HepG2 (cell line): Measurements from ENCODE around the gene ANKS4B. TPM values are rescaled to one million over a fixed set of nuclear protein-coding genes. Genes with fewer than 3 reads are reported as not detected.

ENCODE experiments used
- ARNT2 ChIP-seq: sonication (generic); formaldehyde crosslinking; IDR thresholded peaks from 2 replicates; pipeline ENCODE4 v1.8.0; 2022; ENCODE audit warnings: mild to moderate bottlenecking, low read depth, missing genetic modification reagents, moderate library complexity
- ATRX ChIP-seq: sonication (generic); formaldehyde crosslinking; IDR thresholded peaks from 2 replicates; pipeline ENCODE4 v1.4.0; 2020; ENCODE audit warnings: missing genetic modification reagents, borderline replicate concordance
- EHMT2 ChIP-seq: fragments of 200-600 bp; sonication (generic); IDR thresholded peaks from 2 replicates; pipeline ENCODE4 v1.7.0; 2017; ENCODE audit warnings: antibody characterized with exemption, low read depth, low read length, borderline replicate concordance
- ELF4 ChIP-seq: sonication (generic); formaldehyde crosslinking; IDR thresholded peaks from 2 replicates; pipeline ENCODE4 v1.5.0; 2020; ENCODE audit warnings: missing genetic modification reagents, mild to moderate bottlenecking, moderate library complexity, borderline replicate concordance
- GABPB1 ChIP-seq: IDR thresholded peaks from 2 replicates; pipeline ENCODE4 v1.6.1; 2016; ENCODE audit warnings: mild to moderate bottlenecking, missing genetic modification reagents, moderate library complexity, missing compliant biosample characterization
- HOXA5 ChIP-seq: sonication (generic); formaldehyde crosslinking; IDR thresholded peaks from 2 replicates; pipeline ENCODE4 v1.4.0; 2020; ENCODE audit warnings: missing genetic modification reagents
- RBM39 ChIP-seq: fragments of 200-400 bp; formaldehyde crosslinking; IDR thresholded peaks from one replicate; pipeline ENCODE4 v1.6.1; 2018; ENCODE audit warnings: antibody characterized with exemption, mild to moderate bottlenecking, low read depth, low read length; ENCODE audit not compliant: poor library complexity, severe bottlenecking
- REPIN1 ChIP-seq: sonication (generic); formaldehyde crosslinking; IDR thresholded peaks from 2 replicates; pipeline ENCODE4 v1.8.0; 2022; ENCODE audit warnings: missing genetic modification reagents, low read depth, mild to moderate bottlenecking, borderline replicate concordance
- RORA ChIP-seq: sonication (generic); formaldehyde crosslinking; IDR thresholded peaks from 2 replicates; pipeline ENCODE4 v1.5.0; 2020; ENCODE audit warnings: mild to moderate bottlenecking, missing genetic modification reagents, moderate library complexity
- STAG1 ChIP-seq: sonication (generic); formaldehyde crosslinking; IDR thresholded peaks from 2 replicates; pipeline ENCODE4 v1.4.0; 2020; ENCODE audit warnings: missing genetic modification reagents
- TAF15 ChIP-seq: fragments of 200-400 bp; formaldehyde crosslinking; IDR thresholded peaks from one replicate; pipeline ENCODE4 v1.6.1; 2018; ENCODE audit warnings: mild to moderate bottlenecking, low read depth, low read length; ENCODE audit not compliant: poor library complexity, severe bottlenecking
- ZBTB8A ChIP-seq: sonication (generic); formaldehyde crosslinking; IDR thresholded peaks from 2 replicates; pipeline ENCODE4 v1.4.0; 2020; ENCODE audit warnings: mild to moderate bottlenecking, low read depth, missing genetic modification reagents, borderline replicate concordance
- ZMYM4 ChIP-seq: sonication (generic); formaldehyde crosslinking; IDR thresholded peaks from 2 replicates; pipeline ENCODE4 v1.8.1; 2023; ENCODE audit warnings: mild to moderate bottlenecking, missing genetic modification reagents
- ZNF44 ChIP-seq: sonication (generic); formaldehyde crosslinking; IDR thresholded peaks from 2 replicates; pipeline ENCODE4 v1.5.1; 2020; ENCODE audit warnings: mild to moderate bottlenecking, missing genetic modification reagents
- ZNF530 ChIP-seq: sonication (generic); formaldehyde crosslinking; IDR thresholded peaks from 2 replicates; pipeline ENCODE4 v1.5.0; 2020; ENCODE audit warnings: low read depth, mild to moderate bottlenecking, missing genetic modification reagents
- ZNF563 ChIP-seq: sonication (generic); formaldehyde crosslinking; IDR thresholded peaks from 2 replicates; pipeline ENCODE4 v1.8.0; 2022; ENCODE audit warnings: mild to moderate bottlenecking, moderate library complexity, missing genetic modification reagents
- ZSCAN12 ChIP-seq: sonication (generic); formaldehyde crosslinking; IDR thresholded peaks from 2 replicates; pipeline ENCODE4 v1.9.0; 2021; ENCODE audit warnings: mild to moderate bottlenecking, missing genetic modification reagents
- polyA plus RNA-seq, 8 experiments: library from polyadenylated mRNA; depleted of rRNA in 3 of 8; stranded (reverse) in 7 of 8; unstranded in 1 of 8; fragments of >200 nt; fragmentation: Illumina TruSeq in 4 of 8; extraction: Trizol in 4 of 8; gene quantifications; 2 replicates each; pipeline versions ENCODE4 v1.2.1 to v1.2.3, GENCODE V29; 2011 to 2016; ENCODE audit warnings: low read depth in 4 of 8, missing spikeins in 1 of 8, mixed read lengths in 1 of 8; ENCODE audit not compliant: insufficient read depth in 1 of 8
- total RNA-seq, 5 experiments: library from RNA; depleted of rRNA; stranded (reverse); fragments of >200 nt; fragmentation: Illumina TruSeq; extraction: Trizol; gene quantifications; 2 replicates each; pipeline ENCODE4 v1.2.3, GENCODE V29; 2016; ENCODE audit warnings: low read depth in 1 of 5
- TF ChIP-seq, protein P1 (sequence below): sonication (generic); formaldehyde crosslinking; IDR thresholded peaks from 2 replicates; pipeline ENCODE4 v1.4.0; 2020; ENCODE audit warnings: mild to moderate bottlenecking, missing genetic modification reagents
- TF ChIP-seq, protein P2 (sequence below): IDR thresholded peaks from 2 replicates; pipeline ENCODE4 v1.6.1; 2016; ENCODE audit warnings: low read depth, borderline replicate concordance
- TF ChIP-seq, protein P3 (sequence below): sonication (generic); formaldehyde crosslinking; IDR thresholded peaks from 2 replicates; pipeline ENCODE4 v1.4.0; 2020; ENCODE audit warnings: missing genetic modification reagents, borderline replicate concordance
- TF ChIP-seq, protein P4 (sequence below): sonication (generic); formaldehyde crosslinking; IDR thresholded peaks from 2 replicates; pipeline ENCODE4 v1.4.0; 2020; ENCODE audit warnings: missing genetic modification reagents
- TF ChIP-seq, protein P5 (sequence below): sonication (generic); IDR thresholded peaks from 2 replicates; pipeline ENCODE4 v1.6.1; 2016; ENCODE audit warnings: low read depth, borderline replicate concordance

The ANKS4B gene
- total and polyA plus RNA-seq, 2 of the 13 experiments (the other 11 are each of a cell fraction or from before 2014, with no cell fraction given): 6.5 to 30.0 TPM

DNA sequence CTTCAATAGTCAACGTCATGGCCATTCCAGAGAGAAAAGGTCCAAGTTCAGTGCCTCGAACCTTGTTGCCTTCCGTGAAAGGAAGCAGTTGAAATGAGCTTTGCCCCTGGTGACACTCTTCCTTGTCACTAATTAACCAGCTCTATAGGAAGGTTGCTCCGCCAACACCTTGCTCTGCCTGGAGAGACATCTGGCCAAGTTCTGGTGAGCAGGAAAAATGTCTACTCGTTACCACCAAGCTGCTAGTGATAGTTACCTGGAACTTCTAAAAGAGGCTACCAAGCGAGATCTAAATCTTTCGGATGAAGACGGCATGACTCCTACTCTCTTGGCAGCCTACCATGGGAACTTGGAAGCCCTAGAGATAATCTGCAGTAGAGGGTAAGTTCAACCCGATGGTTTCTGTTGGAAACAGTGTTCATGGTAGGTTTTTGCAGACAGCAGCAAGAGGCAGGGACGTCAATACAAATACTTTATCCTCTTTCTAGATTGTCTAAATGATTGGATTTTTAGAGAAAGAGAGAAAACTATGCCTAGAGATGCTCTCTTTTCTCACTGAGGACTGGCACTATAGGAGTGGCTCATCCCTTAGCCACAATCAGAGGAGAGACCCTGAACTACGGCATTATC, at the start of gene ANKS4B (continued):
- TF ChIP-seq HOXA5 (peak; percentile 82), ZNF563 (CRISPR knock-in tag) (no peak), TAF15 (no peak), ZNF44 (CRISPR knock-in tag) (no peak), RBM39 (no peak), REPIN1 (CRISPR knock-in tag) (peak; percentile 84; the same call in 1 of the 2 replicates), STAG1 (CRISPR knock-in tag) (no peak; the same call in 1 of the 2 replicates), ZMYM4 (CRISPR knock-in tag) (peak; percentile 92), RORA (CRISPR knock-in tag) (no peak), EHMT2 (no peak; the same call in 1 of the 2 replicates), ATRX (CRISPR knock-in tag) (no peak), ZBTB8A (CRISPR knock-in tag) (peak; percentile 61; the same call in 1 of the 2 replicates), ELF4 (CRISPR knock-in tag) (0 out of 2 replicates have a peak, but pooled peaks have one; percentile 54), ZNF530 (CRISPR knock-in tag) (no peak), ZSCAN12 (CRISPR knock-in tag) (0 out of 2 replicates have a peak, but pooled peaks have one; percentile 33), GABPB1 (CRISPR knock-in tag) (peak; percentile 61; the same call in 1 of the 2 replicates), ARNT2 (CRISPR knock-in tag) (0 out of 2 replicates have a peak, but pooled peaks have one; percentile 46)
- TF ChIP-seq, protein P1, sequence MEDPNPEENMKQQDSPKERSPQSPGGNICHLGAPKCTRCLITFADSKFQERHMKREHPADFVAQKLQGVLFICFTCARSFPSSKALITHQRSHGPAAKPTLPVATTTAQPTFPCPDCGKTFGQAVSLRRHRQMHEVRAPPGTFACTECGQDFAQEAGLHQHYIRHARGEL: no peak
- TF ChIP-seq, protein P2, sequence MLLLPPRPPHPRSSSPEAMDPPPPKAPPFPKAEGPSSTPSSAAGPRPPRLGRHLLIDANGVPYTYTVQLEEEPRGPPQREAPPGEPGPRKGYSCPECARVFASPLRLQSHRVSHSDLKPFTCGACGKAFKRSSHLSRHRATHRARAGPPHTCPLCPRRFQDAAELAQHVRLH (CRISPR knock-in tag): peak; percentile 95; the same call in 1 of the 2 replicates
- TF ChIP-seq, protein P3, sequence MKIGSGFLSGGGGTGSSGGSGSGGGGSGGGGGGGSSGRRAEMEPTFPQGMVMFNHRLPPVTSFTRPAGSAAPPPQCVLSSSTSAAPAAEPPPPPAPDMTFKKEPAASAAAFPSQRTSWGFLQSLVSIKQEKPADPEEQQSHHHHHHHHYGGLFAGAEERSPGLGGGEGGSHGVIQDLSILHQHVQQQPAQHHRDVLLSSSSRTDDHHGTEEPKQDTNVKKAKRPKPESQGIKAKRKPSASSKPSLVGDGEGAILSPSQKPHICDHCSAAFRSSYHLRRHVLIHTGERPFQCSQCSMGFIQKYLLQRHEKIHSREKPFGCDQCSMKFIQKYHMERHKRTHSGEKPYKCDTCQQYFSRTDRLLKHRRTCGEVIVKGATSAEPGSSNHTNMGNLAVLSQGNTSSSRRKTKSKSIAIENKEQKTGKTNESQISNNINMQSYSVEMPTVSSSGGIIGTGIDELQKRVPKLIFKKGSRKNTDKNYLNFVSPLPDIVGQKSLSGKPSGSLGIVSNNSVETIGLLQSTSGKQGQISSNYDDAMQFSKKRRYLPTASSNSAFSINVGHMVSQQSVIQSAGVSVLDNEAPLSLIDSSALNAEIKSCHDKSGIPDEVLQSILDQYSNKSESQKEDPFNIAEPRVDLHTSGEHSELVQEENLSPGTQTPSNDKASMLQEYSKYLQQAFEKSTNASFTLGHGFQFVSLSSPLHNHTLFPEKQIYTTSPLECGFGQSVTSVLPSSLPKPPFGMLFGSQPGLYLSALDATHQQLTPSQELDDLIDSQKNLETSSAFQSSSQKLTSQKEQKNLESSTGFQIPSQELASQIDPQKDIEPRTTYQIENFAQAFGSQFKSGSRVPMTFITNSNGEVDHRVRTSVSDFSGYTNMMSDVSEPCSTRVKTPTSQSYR: peak; percentile 33; the same call in 1 of the 2 replicates
- TF ChIP-seq, protein P4, sequence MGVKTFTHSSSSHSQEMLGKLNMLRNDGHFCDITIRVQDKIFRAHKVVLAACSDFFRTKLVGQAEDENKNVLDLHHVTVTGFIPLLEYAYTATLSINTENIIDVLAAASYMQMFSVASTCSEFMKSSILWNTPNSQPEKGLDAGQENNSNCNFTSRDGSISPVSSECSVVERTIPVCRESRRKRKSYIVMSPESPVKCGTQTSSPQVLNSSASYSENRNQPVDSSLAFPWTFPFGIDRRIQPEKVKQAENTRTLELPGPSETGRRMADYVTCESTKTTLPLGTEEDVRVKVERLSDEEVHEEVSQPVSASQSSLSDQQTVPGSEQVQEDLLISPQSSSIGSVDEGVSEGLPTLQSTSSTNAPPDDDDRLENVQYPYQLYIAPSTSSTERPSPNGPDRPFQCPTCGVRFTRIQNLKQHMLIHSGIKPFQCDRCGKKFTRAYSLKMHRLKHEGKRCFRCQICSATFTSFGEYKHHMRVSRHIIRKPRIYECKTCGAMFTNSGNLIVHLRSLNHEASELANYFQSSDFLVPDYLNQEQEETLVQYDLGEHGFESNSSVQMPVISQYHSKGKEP (CRISPR knock-in tag): no peak
- TF ChIP-seq, protein P5, sequence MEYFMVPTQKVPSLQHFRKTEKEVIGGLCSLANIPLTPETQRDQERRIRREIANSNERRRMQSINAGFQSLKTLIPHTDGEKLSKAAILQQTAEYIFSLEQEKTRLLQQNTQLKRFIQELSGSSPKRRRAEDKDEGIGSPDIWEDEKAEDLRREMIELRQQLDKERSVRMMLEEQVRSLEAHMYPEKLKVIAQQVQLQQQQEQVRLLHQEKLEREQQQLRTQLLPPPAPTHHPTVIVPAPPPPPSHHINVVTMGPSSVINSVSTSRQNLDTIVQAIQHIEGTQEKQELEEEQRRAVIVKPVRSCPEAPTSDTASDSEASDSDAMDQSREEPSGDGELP: peak; percentile 62; the same call in 1 of the 2 replicates
